NCI-H345 (cell line): Measurements from ENCODE around the gene PSORS1C2.
"Not testable (repeated sequence)": the region's sequence is repeated elsewhere in the genome, so short reads cannot be mapped to it uniquely, and the experiment has no call there.

ENCODE experiments used
- DNase-seq: peaks from one replicate; lab custom pipeline; 2025; lab: John Stamatoyannopoulos, UW

PSORS1C2 gene

GRCh38 chr6:31138982-31139381 is at the start of gene PSORS1C2:
PSORS1C2 (minus strand) TSS chr6:31139066; CDS start chr6:31139026, 40 bp downstream.
- no peak for DNase-seq

- no peak for DNase-seq
These were observed 48.9 kb upstream of the PSORS1C2 start for GRCh38 chr6:31187780-31188194.

GRCh38 chr6:31186052-31186734 is 47.3 kb upstream of the PSORS1C2 start:
- no peak for DNase-seq

DNA sequence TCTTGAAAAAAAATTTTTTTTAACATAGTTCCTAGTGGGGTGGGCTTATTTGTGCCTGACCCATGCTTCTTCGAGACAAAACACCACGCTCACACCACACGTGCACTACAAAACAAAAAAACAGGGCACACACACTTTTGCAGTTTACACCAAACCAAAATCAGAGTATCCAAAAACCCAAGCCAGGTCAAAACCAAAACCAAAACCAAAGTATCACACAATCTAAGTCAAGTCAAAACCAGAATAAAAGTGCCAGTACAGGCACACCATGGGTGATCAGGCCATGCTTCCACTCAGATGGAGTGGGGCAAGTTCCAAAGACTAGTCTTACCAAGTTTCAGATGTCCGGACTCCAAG is 46.8 kb upstream of the PSORS1C2 start:
- DNase-seq = not testable (repeated sequence)

DNA sequence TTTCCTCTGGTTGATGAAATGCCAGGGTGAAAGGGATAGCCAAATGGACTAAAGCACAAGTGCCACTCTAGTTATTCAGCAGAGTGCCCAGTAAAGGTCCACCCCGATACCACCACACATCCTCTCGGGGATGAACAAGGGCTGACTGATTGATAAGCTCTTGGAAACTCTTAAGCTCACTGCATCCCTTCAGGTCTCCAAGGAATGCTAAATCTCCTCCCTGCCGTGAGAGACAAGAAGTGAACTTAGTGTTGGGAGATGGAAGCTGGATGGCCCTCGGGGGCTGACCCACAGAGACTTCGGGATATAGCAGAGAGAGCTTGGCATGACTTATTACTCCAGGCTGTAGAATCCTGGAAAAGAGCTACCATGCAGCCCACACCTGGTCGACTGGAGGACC is 45.0 kb upstream of the PSORS1C2 start:
- DNase-seq = not testable (repeated sequence)

- DNase-seq = not testable (repeated sequence)
These were observed 44.4 kb upstream of the PSORS1C2 start for GRCh38 chr6:31183287-31183686.

DNA sequence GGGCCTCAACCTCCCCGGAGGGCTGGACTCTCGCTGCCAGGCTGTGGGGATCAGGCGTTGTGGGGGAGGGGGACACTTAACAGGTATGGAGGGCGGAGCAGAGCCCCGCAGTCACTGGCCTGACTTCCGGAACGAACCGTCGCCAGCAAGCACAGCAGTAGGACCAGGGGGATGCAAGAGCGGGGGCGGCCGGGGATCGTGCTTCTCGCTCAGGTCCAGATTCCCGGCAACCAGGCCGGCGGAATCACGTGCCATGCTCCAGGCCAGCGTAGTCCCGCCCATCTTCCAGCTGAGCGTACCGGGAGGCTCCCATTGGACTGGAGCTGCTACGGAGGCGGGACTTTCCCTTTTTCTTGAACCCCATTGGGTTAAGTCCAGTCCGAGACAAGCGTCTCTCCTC is 41.6 kb upstream of the PSORS1C2 start:
- no peak for DNase-seq

DNA sequence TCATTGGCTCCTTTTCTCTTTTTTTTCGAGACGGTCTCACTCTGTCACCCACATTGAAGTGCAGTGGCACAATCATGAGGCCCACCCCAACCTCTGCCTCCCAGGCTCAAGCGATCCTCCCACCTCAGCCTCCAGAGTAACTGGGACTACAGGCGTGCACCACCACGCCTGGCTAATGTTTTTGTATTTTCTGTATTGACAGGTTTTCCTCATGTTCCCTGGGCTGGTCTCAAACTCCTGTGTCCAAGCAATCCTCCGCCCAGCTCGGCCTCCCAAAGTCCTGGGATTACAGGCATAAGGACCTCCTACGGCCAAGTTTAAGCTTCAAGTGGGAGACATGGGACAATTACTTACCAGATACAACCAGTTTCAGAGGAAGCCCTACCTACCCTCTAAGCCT is 41.0 kb upstream of the PSORS1C2 start:
- DNase-seq = no peak

DNA sequence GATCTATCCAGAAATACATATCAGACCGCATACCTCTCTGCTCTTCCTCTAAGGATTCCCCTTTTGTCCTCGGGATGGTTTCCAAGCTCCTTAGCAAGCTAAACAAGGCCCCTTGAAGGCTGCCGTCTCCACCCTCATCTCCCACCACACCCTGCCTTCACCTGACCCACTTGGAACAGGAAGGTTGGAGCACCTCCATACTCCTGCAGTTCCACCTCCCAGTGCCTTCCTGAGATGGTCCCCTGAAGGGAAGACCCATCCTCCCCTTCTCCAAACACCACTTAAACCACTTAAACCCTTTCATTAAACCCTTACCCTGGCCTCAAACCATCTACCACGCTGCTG is 40.1 kb upstream of the PSORS1C2 start:
- DNase-seq = no peak

DNA sequence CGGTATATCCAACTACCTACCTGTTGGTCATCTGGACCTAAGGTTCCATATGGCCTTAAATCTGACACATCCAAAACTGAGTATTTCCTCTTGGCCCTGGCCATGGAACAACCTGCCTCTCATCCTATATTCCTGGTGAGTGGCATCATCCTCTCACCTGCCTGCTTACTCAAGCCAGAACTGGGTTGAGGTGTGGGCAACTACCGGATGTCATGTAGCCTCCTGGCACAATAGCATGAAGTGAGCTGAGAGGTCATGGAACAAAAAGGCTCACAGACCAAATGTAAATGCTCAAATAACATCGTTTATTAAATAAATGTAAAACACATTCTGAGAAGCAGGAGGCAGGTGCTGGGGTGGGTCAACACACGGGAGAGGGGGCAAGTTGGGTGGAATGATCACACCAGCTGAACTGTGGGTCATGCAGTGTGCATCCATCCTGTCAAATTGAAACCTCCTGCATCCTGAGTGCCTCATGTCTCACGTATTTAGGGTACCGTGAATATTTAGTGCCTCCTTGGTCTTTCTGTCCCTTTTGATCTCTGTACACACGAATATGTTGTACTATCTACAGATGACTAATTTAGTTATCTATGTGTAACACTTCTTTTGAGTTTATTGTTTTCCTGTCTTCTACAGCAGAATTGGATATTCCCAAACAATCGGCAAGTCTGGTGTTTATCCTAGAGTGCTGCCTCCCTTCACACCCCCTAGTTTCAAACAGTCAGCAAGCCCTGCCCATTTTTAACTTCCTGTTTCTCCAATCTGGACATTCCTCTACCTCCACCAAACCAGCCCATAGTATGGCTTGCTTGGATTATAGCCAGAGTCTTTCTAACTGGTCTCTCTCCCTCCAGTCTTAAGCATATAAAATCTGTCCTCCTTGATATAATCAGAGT is 39.5 kb upstream of the PSORS1C2 start:
- DNase-seq = no peak

DNA sequence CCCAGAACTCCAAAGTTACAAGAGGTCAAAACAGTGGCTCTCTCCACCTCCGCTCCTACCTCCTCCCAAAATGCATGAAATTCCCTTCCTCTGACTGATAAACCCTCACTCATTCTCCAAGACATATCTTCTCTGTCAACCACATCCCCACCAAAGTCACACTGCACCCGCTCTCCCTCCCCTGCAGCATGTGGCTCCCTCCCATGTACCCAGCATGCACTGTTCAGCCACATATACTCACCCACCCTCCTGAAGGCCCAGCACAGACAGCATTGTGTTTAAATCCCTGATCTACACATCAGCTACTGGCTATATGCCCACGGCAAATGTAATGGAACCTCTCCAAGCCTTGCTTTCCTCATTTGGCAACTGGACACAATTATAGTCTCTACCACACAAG is 37.1 kb upstream of the PSORS1C2 start:
- DNase-seq = no peak

DNA sequence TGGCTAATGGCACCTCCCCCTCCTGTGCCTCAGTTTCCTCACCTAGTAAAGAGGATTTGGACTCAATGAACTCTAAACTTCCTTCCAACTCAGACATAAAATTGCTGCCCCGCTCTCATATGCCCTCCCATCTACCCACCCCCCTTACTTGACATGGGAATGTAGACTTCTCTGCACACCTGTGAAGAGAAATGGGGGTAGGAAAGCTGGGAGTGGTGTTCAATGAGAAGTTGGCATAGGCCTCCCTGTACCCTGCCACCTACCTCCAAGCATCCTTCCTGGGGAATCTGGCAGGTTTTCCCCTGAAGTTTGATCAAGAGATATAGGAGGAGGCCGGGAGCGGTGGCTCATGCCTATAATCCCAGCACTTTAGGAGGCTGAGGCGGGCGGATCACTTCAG is 35.5 kb upstream of the PSORS1C2 start:
- no peak for DNase-seq

GRCh38 chr6:31173406-31173805 is 34.5 kb upstream of the PSORS1C2 start:
- DNase-seq = no peak

- no peak for DNase-seq
These were observed 34.1 kb upstream of the PSORS1C2 start for GRCh38 chr6:31172973-31173384.

DNA sequence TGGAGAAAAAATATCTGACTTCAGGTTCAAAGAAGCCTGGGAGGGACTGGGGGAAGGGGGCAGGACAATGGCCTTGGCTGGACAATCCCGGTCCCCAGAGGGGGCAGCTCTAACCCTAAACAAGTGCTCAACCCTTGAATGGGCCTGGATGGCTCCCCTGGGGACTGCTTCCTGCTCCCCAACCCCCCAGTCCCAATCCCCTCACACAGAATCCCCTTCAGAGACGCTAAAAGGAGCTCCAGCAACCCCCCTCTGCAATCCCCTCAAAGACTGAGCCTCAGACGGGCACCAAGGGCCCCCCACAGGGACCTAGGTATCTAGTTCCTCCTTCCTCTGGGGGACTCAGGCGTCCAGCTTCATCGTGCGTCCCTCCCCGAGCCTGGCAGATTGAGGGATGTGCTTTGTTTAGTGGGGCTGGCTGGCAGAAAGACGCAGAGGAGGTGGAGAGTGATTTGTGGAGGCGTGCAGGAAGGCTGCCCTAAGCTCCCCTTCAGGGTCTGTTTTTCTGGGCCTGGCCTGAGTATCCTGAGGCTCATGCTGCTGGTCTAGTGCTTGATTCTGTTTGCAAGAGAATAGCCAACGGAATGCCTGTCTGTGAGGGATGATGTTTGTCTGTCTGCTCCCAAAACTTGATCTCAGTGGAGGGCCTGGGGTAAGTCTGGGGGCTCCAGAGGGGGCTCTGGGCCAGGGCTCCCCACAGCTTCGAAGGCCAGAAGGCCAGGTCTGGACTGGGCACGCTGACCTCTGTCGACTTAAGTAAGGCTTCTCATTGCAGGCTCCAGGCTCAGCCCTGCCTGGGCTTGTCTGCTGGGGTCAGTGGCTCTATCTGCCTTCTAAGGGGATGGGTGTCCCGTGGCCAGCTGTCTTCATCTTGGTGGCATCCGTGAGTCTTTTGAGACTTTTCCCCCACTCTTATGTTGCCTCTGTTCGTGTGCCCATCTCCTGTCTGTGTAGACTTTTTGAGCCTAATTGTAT is 33.4 kb upstream of the PSORS1C2 start:
- DNase-seq = no peak

- no peak for DNase-seq
These were observed 32.3 kb upstream of the PSORS1C2 start for GRCh38 chr6:31170987-31171671.

DNA sequence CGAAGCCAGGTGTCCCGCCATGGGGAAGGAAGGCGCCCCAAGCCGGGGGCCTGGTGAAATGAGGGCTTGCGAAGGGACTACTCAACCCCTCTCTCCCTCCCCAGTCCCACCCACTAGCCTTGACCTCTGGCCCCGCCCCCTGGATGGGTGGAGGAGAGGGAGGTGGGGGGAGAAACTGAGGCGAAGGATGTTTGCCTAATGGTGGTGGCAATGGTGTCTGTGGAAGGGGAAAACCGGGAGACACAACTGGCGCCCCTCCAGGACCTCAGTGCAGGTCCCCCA is 31.7 kb upstream of the PSORS1C2 start, which contains the start of gene POU5F1:
Gene POU5F1, minus strand, starts transcription at position 83 of the 282 bp plus-strand sequence. Its CDS starts 62 bp downstream, at position 21.
- no peak for DNase-seq

DNA sequence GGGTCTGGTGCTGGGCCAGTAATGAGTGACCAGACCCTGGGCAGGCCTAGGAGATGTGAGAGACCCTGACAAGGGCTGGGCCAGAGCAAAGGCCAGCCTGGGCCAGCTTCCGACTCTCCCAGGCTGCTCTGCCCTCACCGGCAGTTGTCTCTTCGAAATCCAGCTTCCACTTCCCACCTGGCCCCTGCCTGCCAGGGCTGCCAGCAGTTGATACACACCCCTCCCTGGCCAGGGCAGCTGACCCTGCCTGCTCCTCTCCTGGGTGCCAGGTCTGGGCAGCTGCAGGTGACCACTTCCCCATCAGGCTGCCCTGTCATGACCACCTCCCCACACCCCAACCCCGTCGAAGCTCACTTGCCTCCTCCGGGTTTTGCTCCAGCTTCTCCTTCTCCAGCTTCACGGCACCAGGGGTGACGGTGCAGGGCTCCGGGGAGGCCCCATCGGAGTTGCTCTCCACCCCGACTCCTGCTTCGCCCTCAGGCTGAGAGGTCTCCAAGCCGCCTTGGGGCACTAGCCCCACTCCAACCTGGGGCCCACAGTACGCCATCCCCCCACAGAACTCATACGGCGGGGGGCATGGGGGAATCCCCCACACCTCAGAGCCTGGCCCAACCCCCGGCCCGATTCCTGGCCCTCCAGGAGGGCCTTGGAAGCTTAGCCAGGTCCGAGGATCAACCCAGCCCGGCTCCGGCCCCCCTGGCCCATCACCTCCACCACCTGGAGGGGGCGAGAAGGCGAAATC is 31.2 kb upstream of the PSORS1C2 start:
- not testable (repeated sequence) for DNase-seq

DNA sequence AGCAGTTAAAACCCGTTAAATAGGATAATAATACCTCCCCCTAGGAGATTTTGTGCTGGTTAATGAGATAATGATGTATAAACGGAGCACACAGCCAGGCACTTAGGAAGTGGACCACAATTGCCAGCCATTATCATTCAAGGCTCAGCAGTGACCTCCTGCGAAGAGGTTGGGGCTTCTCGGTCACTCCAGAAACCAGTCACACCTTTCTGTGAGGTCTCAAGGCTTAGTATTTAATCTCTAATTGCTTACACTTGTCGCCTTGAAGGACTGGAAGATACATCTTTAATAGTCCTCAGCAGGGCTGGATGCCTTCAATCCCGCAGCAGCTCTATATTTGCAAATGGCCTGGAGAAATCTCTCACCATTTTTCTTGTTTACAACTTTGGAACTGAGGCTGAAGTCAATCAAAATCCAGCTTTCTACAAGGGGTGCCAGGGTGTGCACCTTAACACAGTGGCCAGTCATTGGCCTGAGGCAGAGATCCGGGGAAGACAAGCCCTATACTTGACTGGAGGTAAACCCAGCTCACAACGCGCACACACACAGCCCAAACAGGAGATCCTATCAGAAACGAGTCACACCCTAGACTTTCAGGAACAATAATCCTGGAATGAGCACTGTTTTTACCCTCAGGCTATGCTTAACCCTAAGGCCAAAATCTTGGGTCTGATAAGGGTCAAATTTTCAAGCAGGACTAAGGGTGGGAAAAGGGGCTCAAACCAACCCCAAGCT is 30.4 kb upstream of the PSORS1C2 start:
- no peak for DNase-seq

DNA sequence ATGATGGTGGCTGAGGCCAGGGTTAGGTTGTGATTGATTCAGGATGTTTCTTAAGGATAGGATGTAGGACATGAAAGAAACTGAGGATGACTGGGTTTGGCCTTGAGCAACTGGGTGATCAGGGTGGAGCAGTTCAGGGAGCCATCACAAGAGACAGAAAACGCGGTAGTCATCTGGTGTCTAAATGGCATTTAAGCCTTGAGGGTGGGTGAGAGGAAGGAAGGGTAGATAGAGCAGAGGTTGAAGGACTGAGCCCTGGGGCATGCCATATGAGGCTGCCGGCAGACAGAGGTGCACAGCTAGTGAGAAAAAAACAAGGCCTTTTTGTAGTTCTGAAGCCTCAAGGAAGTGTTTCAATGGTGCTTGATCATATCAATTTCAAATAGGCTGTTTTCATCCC is 29.7 kb upstream of the PSORS1C2 start:
- no peak for DNase-seq
